GM12873 (cell line): ENCODE results near the gene PIP5K1B.
A peak's percentile ranks its signal among the peaks of the same experiment; 100 is the strongest.

Source experiments
- CTCF ChIP-seq: IDR thresholded peaks from 2 replicates; pipeline ENCODE4 v1.5.1; 2012; ENCODE audit warnings: low read depth, mild to moderate bottlenecking, moderate library complexity, low read length, control low read depth; ENCODE audit not compliant: insufficient read depth; ENCODE audit errors: missing control alignments

PIP5K1B gene

GRCh38 chr9:68771376-68771775 lies 66.3 kb downstream of the PIP5K1B start:
- TF ChIP-seq CTCF: no peak

- TF ChIP-seq CTCF: no peak
Observed at GRCh38 chr9:68775003-68775730, 70.1 kb downstream of the PIP5K1B start.

GRCh38 chr9:68777070-68777763 lies 72.2 kb downstream of the PIP5K1B start:
- TF ChIP-seq CTCF: no peak

DNA sequence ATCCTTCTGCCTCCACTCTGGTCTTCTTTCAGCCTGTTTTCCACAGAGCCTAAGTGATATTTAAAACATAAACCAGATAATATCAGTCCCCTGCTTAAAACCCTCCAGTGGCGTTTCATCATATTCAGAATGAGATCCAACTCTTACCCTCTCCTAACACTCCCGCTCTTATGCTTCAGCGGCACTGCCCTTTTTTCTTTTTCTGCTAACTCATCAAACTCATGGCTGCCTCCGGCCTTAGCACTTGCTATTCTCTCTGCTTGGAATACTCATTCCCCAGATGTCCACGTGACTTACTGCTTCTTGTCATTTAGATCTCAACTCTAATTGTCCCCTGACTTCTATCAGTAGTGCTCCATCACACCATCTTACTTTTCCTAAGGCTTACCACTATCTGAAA lies 73.6 kb downstream of the PIP5K1B start:
- TF ChIP-seq CTCF: no peak

GRCh38 chr9:68779558-68780379 lies 74.7 kb downstream of the PIP5K1B start:
- TF ChIP-seq CTCF: peak; percentile 49

- no peak for TF ChIP-seq CTCF
Observed at GRCh38 chr9:68780380-68780712, 75.3 kb downstream of the PIP5K1B start.

DNA sequence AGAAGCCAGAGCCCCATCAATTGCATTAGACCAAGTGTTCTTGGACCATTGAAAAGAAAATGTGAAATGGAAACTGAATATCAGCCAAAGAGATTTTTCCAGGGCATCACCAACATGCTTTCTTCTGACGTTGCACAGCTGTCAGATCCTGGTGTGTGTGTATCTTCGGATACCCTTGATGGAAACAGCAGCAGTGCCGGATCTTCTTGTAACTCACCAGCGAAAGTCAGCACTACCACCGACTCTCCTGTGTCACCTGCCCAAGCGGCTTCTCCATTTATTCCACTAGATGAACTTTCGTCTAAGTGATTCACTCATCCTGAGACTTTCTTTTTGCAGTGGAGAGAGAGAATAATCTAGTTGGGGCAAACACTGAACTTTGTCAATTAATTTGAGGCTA lies 75.7 kb downstream of the PIP5K1B start:
- no peak for TF ChIP-seq CTCF
